ENCODE measurements around the gene LILRB5.
A peak's percentile ranks its signal among the peaks of the same experiment; 100 is the strongest.

LILRB5 gene

DNA sequence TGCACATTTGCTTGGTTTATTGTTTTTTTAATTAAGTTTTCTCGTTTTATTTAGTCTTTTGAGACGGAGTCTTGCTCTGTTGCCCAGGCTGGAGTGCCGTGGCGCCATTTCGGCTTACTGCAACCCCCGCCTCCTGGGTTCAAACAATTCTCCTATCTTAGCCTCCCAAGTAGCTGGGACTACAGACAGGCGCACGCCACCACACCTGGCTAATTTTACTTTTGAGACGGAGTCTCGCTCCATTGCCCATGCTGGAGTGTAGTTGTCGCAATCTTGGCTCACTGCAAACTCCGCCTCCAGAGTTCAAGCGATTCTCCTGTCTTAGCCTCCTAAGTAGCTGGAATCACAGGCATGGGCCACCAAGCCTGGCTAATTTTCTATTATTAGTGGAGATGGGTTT is 55.1 kb downstream of the LILRB5 start:
- DNase-seq (ENCODE audit: extremely low read depth, insufficient read length): no peak
- Histone ChIP-seq H3K4me3 (replicated peaks; ENCODE audit: low read depth, low read length) (peak overlapping the region; percentile 87), H3K36me3 (ENCODE audit: control insufficient read depth, insufficient read depth, low read length) (peaks cover 27% of the 10 kb centered on the region), H3K27me3 (replicated peaks; ENCODE audit: control insufficient read depth, insufficient read depth, low read length) (no peaks in the 10 kb centered on the region)
- TF ChIP-seq, protein P1, sequence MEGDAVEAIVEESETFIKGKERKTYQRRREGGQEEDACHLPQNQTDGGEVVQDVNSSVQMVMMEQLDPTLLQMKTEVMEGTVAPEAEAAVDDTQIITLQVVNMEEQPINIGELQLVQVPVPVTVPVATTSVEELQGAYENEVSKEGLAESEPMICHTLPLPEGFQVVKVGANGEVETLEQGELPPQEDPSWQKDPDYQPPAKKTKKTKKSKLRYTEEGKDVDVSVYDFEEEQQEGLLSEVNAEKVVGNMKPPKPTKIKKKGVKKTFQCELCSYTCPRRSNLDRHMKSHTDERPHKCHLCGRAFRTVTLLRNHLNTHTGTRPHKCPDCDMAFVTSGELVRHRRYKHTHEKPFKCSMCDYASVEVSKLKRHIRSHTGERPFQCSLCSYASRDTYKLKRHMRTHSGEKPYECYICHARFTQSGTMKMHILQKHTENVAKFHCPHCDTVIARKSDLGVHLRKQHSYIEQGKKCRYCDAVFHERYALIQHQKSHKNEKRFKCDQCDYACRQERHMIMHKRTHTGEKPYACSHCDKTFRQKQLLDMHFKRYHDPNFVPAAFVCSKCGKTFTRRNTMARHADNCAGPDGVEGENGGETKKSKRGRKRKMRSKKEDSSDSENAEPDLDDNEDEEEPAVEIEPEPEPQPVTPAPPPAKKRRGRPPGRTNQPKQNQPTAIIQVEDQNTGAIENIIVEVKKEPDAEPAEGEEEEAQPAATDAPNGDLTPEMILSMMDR (IDR thresholded peaks at IDR 0.05; ENCODE audit: insufficient read depth, low read length, poor library complexity, severe bottlenecking): no peak

DNA sequence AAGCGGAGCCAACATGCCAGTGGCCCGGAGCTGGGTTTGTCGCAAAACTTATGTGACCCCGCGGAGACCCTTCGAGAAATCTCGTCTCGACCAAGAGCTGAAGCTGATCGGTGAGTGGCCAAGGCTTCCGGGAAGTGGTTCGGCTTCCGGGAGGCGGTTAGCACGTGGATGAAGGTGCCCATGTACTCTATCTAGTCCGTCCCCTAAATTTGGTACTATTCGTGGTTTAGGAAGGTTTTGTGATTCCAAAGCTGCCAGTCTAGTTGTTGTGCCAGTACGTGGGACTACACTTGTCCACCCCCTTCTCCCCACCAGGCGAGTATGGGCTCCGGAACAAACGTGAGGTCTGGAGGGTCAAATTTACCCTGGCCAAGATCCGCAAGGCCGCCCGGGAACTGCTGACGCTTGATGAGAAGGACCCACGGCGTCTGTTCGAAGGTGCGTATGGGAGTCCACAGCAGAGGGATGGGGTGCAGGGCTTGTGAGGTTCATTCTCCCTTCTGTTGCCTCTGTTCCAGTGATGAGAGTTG is 55.8 kb downstream of the LILRB5 start:
- no peak for DNase-seq (ENCODE audit: extremely low read depth, insufficient read length)
- Histone ChIP-seq H3K27me3 (replicated peaks; ENCODE audit: control insufficient read depth, insufficient read depth, low read length) (no peaks in the 10 kb centered on the region), H3K4me3 (replicated peaks; ENCODE audit: low read depth, low read length) (peak overlapping the region; percentile 87), H3K36me3 (ENCODE audit: control insufficient read depth, insufficient read depth, low read length) (peaks cover 20% of the 10 kb centered on the region)
- TF ChIP-seq, protein P1 (IDR thresholded peaks at IDR 0.05; ENCODE audit: insufficient read depth, low read length, poor library complexity, severe bottlenecking): no peak
